Testis (tissue), 3 donors: ENCODE results near the gene TOX2. TPM values are rescaled to one million over a fixed set of nuclear protein-coding genes. Genes with fewer than 3 reads are reported as not detected.

Experiments used
- DNase-seq: peaks from one replicate; pipeline ENCODE4 v3.0.0-alpha.2; 2019
- H3K27ac ChIP-seq, 2 donors: fragments of 200-600 bp; sonication (generic); one replicate each; pipeline ENCODE4 v1.5.1; 2019
- H3K27me3 ChIP-seq: fragments of 200-600 bp; sonication (generic); one replicate; pipeline ENCODE4 v1.5.1; 2019
- H3K36me3 ChIP-seq: fragments of 200-600 bp; sonication (generic); one replicate; pipeline ENCODE4 v1.5.1; 2017; ENCODE audit warnings: low read depth; ENCODE audit errors: missing control alignments
- H3K4me1 ChIP-seq: fragments of 200-600 bp; sonication (generic); one replicate; pipeline ENCODE4 v1.5.1; 2019
- H3K4me3 ChIP-seq, 2 donors: fragments of 200-600 bp; sonication (generic); one replicate each; pipeline ENCODE4 v1.5.1; 2017 to 2019
- H3K9me3 ChIP-seq: fragments of 200-600 bp; sonication (generic); one replicate; pipeline ENCODE4 v1.5.1; 2017
- CTCF ChIP-seq, 3 experiments: fragments of 450-650 bp in 2 of 3; fragments of 200-600 bp in 1 of 3; sonication (generic) in 1 of 3; IDR thresholded peaks; one replicate each; pipeline ENCODE4 v1.5.1; 2016 to 2019; ENCODE audit warnings: antibody characterized with exemption in 3 of 3, mild to moderate bottlenecking in 2 of 3, moderate library complexity in 1 of 3
- POLR2A ChIP-seq: fragments of 450-650 bp; IDR thresholded peaks from one replicate; pipeline ENCODE4 v1.6.1; 2017; ENCODE audit warnings: antibody characterized with exemption, mild to moderate bottlenecking, moderate library complexity
- WGBS, 2 donors: methylation state at CpG; one replicate each; pipeline ENCODE4 v1.1.5; 2018; 5-methylcytosine and 5-hydroxymethylcytosine counted together
- intact Hi-C: fragments of 100-400 bp; cut with DNase I; formaldehyde crosslinking; loops from one replicate; pipeline ENCODE4 v1.15.1; 2023; ENCODE audit warnings: low total_unique reads
- polyA plus RNA-seq: library from polyadenylated mRNA; stranded (reverse); fragments of 350-450 nt; fragmentation: Illumina TruSeq; extraction: RNeasy Lipid Tissue Mini Kit (QIAGEN cat#74804); gene quantifications from one replicate; pipeline ENCODE4 v1.2.3, GENCODE V29; 2014; ENCODE audit warnings: low read depth, low replicate concordance; ENCODE audit not compliant: insufficient read depth
- total RNA-seq, 2 donors: library from RNA; depleted of rRNA; stranded (reverse); fragments of >200 nt; gene quantifications; one replicate each; pipeline ENCODE4 v1.2.3, GENCODE V29; 2016

TOX2 gene
- total and polyA plus RNA-seq, 3 donors from 2014 or later: 43.8 to 67.0 (median 48.1) TPM

GRCh38 chr20:43913291-43914025 is 1.2 kb upstream of the TOX2 start:
- DNase-seq: no peak
- Histone ChIP-seq H3K9me3 (no peaks in the 10 kb centered on the region), H3K27me3 (no peaks in the 10 kb centered on the region), H3K4me1 (peaks cover 14% of the 10 kb centered on the region), H3K36me3 (no peaks in the 10 kb centered on the region), H3K27ac (no peak overlapping the region), H3K4me3 (no peak overlapping the region)
- intact Hi-C loops: no loop called here
- TF ChIP-seq CTCF (IDR thresholded peaks at IDR 0.05): no peak
- TF ChIP-seq POLR2A: no peak
- WGBS, 2 donors: 97 to 98% methylated on average over 3 of the region's 3 CpGs

GRCh38 chr20:43915211-43916072 is 790 bp downstream of the TOX2 start:
- 0 to 3% methylated on average over 2 to 59 of the region's 66 CpGs for WGBS, 2 donors
- Histone ChIP-seq H3K27ac (peak overlapping the region; percentile 20 to 21), H3K27me3 (no peaks in the 10 kb centered on the region), H3K4me1 (peaks cover 14% of the 10 kb centered on the region), H3K9me3 (no peaks in the 10 kb centered on the region), H3K4me3 (peak overlapping the region; percentile 55 to 69), H3K36me3 (no peaks in the 10 kb centered on the region)
- DNase-seq: peak; percentile 46
- no peak for TF ChIP-seq POLR2A
- TF ChIP-seq CTCF (IDR thresholded peaks at IDR 0.05): no peak
- intact Hi-C loops: no loop called here

- no peaks in the 10 kb centered on the region for H3K27me3 ChIP-seq
- 3 to 16% methylated on average over 12 to 49 of the region's 50 CpGs for WGBS, 2 donors
- intact Hi-C loops: no loop called here
- H3K9me3 ChIP-seq: no peaks in the 10 kb centered on the region
- DNase-seq: peak; percentile 59
- peaks cover 14% of the 10 kb centered on the region for H3K4me1 ChIP-seq
- TF ChIP-seq CTCF (IDR thresholded peaks at IDR 0.05) (no peak), POLR2A (no peak)
- H3K4me3 ChIP-seq: peak overlapping the region; percentile 55 to 69
- H3K36me3 ChIP-seq: no peaks in the 10 kb centered on the region
- H3K27ac ChIP-seq: peak overlapping the region; percentile 20 to 21
These were observed 1.6 kb downstream of the TOX2 start for GRCh38 chr20:43916073-43916880.

GRCh38 chr20:43916881-43917371 is 2.3 kb downstream of the TOX2 start:
- Histone ChIP-seq H3K4me3 (peak overlapping the region in 1 of 2 donors; percentile 69), H3K27me3 (no peaks in the 10 kb centered on the region), H3K9me3 (no peaks in the 10 kb centered on the region), H3K27ac (no peak overlapping the region), H3K4me1 (peaks cover 14% of the 10 kb centered on the region), H3K36me3 (no peaks in the 10 kb centered on the region)
- TF ChIP-seq POLR2A (no peak), CTCF (IDR thresholded peaks at IDR 0.05) (no peak)
- intact Hi-C loops: no loop called here
- WGBS, 2 donors: 17 to 48% methylated on average over 2 to 9 of the region's 9 CpGs
- DNase-seq: peak; percentile 35
